ENCODE results near the gene TMEM115. TPM values are rescaled to one million over a fixed set of nuclear protein-coding genes. Genes with fewer than 3 reads are reported as not detected.

The TMEM115 gene
- total RNA-seq, 4 donors from 2014 or later: 14.0 to 75.5 (median 66.2) TPM

DNA sequence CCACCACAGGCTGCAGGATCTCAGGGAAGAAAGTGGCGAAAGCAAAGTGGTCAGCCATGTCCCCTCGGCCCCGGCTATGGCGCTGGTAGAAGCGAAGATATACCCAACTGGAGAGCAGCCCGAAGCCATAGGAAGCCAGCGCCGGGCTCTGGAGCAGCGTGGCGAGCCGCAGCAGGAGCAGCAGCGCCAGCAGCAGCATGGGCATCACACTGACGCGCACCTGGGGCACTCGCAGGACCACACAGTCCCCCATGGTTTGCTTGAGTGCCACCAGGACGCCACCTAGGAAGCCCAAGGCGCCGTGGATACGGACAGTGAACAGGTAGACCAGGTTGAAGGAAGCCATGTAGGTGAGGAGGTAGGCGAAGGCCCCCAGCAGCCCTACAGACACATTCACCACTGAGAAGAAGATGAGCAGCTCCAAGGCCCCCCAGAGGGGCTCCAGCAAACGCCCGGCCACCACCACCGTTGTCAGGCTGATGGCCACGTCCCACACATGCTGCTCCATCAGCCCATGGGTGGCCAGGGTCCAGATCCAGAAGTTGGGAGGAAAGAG is 888 bp downstream of the TMEM115 start:
- Histone ChIP-seq H3K4me1 (peaks cover 0 to 36% (median 27%) of the 10 kb centered on the region in 4 donors), H3K27ac (peak overlapping the region; percentile 80 to 91 (median 86)), H3K36me3 (peaks cover 0 to 29% (median 0%) of the 10 kb centered on the region in 3 donors), H3K9me3 (no peaks in the 10 kb centered on the region), H3K4me3 (peak overlapping the region; percentile 67 to 84 (median 69)), H3K27me3 (no peaks in the 10 kb centered on the region)
- no peak for TF ChIP-seq POLR2A (IDR thresholded peaks at IDR 0.05)
- TF ChIP-seq, protein P1, sequence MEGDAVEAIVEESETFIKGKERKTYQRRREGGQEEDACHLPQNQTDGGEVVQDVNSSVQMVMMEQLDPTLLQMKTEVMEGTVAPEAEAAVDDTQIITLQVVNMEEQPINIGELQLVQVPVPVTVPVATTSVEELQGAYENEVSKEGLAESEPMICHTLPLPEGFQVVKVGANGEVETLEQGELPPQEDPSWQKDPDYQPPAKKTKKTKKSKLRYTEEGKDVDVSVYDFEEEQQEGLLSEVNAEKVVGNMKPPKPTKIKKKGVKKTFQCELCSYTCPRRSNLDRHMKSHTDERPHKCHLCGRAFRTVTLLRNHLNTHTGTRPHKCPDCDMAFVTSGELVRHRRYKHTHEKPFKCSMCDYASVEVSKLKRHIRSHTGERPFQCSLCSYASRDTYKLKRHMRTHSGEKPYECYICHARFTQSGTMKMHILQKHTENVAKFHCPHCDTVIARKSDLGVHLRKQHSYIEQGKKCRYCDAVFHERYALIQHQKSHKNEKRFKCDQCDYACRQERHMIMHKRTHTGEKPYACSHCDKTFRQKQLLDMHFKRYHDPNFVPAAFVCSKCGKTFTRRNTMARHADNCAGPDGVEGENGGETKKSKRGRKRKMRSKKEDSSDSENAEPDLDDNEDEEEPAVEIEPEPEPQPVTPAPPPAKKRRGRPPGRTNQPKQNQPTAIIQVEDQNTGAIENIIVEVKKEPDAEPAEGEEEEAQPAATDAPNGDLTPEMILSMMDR (IDR thresholded peaks at IDR 0.05): no peak
- DNase-seq: no peak

- H3K36me3 ChIP-seq: peaks cover 0 to 34% (median 0%) of the 10 kb centered on the region in 3 donors
- H3K4me1 ChIP-seq: peaks cover 0 to 36% (median 27%) of the 10 kb centered on the region in 4 donors
- H3K4me3 ChIP-seq: peak overlapping the region; percentile 67 to 84 (median 69)
- H3K9me3 ChIP-seq: no peaks in the 10 kb centered on the region
- TF ChIP-seq, protein P1 (IDR thresholded peaks at IDR 0.05): no peak
- TF ChIP-seq POLR2A (IDR thresholded peaks at IDR 0.05): no peak
- H3K27ac ChIP-seq: peak overlapping the region in 3 of 4 donors; percentile 0 to 66 (median 23)
- H3K27me3 ChIP-seq: no peaks in the 10 kb centered on the region
- DNase-seq: no peak
Observed at GRCh38 chr3:50357481-50357880, 1.8 kb downstream of the TMEM115 start.

DNA sequence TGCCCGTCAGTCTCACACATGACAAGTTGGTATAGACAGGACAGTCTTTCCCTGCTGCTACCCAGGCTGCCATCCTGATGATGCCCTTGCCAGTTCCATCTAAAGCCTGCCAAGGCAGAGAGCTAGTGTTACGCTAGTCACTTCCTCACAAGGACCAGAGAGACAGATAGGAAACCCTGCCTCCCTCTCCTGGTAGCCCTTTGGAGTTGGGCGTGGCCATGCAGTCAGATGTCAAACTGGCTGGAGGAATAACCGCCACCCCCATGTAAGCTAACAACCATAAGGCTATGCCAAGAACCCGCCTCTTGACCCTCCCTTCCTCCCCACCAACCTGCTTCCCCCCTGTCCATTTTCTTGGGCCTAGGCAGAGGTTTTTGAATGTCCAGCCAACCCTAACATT is 2.8 kb downstream of the TMEM115 start:
- Histone ChIP-seq H3K4me1 (peaks cover 0 to 41% (median 29%) of the 10 kb centered on the region in 4 donors), H3K4me3 (peak overlapping the region in 3 of 4 donors; percentile 3 to 84 (median 67)), H3K9me3 (no peaks in the 10 kb centered on the region)

GRCh38 chr3:50355829-50356552 is 3.3 kb downstream of the TMEM115 start:
- DNase-seq: no peak
- Histone ChIP-seq H3K4me3 (peak overlapping the region in 2 of 4 donors; percentile 67 to 84), H3K9me3 (no peaks in the 10 kb centered on the region), H3K36me3 (peaks cover 0 to 34% (median 0%) of the 10 kb centered on the region in 3 donors), H3K4me1 (peaks cover 3 to 46% (median 34%) of the 10 kb centered on the region in 4 donors), H3K27me3 (no peaks in the 10 kb centered on the region), H3K27ac (peak overlapping the region in 1 of 4 donors; percentile 66)
- TF ChIP-seq, protein P1 (IDR thresholded peaks at IDR 0.05): no peak
- no peak for TF ChIP-seq POLR2A (IDR thresholded peaks at IDR 0.05)

More for the DNA sequence above, 2.8 kb downstream of the TMEM115 start:
- no peaks in the 10 kb centered on the region for H3K27me3 ChIP-seq
- peak in 2 of 3 donors; percentile 78 to 87 for DNase-seq
- TF ChIP-seq, protein P1 (IDR thresholded peaks at IDR 0.05): peak in 1 of 6 experiments; percentile 5
- no peak for TF ChIP-seq POLR2A (IDR thresholded peaks at IDR 0.05)
- H3K36me3 ChIP-seq: peaks cover 0 to 34% (median 0%) of the 10 kb centered on the region in 3 donors
- peak overlapping the region in 2 of 4 donors; percentile 56 to 66 for H3K27ac ChIP-seq

- no peaks in the 10 kb centered on the region for H3K27me3 ChIP-seq
- H3K9me3 ChIP-seq: no peaks in the 10 kb centered on the region
- TF ChIP-seq, protein P1 (IDR thresholded peaks at IDR 0.05): no peak
- no peak for TF ChIP-seq POLR2A (IDR thresholded peaks at IDR 0.05)
- no peak for DNase-seq
- no peak overlapping the region for H3K27ac ChIP-seq
- H3K4me3 ChIP-seq: no peak overlapping the region
- H3K36me3 ChIP-seq: peaks cover 0 to 34% (median 0%) of the 10 kb centered on the region in 3 donors
- H3K4me1 ChIP-seq: peaks cover 3 to 53% (median 36%) of the 10 kb centered on the region in 4 donors
Observed at GRCh38 chr3:50354850-50355249, 4.5 kb downstream of the TMEM115 start.
